ENCODE data around the gene SLC3A2.
"Not testable (repeated sequence)": the region's sequence is repeated elsewhere in the genome, so short reads cannot be mapped to it uniquely, and the experiment has no call there.

Gene SLC3A2

GRCh38 chr11:62852523-62853188 is 28.0 kb upstream of the SLC3A2 start:
- DNase-seq = no peak

DNA sequence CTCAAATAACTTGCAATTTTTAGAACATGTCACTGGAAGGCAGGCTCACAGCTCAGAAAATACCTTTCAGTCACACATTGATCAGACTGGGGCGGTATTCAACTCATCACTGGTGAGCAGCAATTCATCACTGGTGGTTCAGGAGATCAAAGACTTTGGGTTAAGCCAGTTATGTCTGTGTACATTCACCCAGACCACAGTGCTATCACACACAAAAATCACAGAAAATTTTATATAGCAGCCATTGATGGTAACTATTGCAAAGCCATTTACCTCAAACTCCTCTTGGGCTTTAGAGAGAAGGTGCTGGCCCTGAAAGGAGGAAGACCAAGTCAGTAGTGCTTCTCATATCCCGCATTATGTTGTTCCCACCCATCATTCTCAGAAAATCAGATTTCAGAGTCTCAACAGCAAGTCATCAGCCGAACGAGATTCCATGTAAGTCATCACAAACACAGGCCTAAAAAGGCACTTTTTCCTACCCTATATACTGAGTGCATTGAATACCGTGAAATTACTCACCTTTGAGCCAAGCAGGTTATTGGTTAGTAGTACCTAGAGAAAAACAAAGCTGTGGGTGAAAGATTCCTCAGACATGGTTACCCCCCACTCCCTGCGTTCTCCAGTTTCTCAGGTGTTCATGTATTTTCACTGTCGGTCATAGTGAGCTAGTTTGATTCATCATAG is 27.3 kb upstream of the SLC3A2 start:
- no peak for DNase-seq

DNA sequence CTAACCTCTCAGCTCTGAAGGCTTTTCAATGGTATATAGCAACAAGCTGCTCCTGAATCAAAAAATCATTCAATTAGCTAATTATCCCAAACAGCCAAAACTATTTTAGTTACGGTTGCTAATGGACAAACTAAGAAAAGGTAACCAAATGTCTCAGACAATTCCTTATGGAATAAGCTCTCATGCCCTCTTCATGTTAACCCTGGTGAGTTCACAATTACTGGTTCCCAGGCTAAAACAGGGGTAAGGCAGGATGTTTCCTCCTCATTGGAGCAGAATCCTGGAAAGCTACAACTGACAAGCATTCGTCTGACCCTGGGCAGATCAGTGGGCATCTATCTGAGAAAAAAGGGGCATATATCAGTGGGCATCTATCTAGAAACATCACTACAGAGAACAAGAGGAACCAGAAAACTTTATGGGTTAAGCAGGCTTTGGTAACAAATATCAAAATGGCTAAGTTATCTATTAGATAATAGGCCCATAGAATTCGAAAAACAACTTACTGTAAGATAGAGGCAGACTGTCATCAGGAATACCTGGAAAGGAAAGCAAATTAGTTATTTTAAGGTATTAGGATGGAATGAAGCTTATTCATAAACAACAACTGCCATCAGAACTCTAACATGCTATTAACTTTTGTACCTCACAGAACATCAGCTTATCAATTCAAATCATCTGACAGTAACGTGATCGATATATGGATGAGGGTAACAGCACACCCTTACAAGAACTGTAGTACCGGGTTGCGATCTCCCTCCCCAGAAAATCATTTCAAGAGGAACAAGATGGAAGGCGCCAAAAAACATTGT is 26.5 kb upstream of the SLC3A2 start:
- no peak for DNase-seq

- DNase-seq = no peak
Observed at GRCh38 chr11:62854825-62855570, 25.7 kb upstream of the SLC3A2 start.

GRCh38 chr11:62855571-62856332 is 24.9 kb upstream of the SLC3A2 start:
- peak; percentile 98 for DNase-seq

DNA sequence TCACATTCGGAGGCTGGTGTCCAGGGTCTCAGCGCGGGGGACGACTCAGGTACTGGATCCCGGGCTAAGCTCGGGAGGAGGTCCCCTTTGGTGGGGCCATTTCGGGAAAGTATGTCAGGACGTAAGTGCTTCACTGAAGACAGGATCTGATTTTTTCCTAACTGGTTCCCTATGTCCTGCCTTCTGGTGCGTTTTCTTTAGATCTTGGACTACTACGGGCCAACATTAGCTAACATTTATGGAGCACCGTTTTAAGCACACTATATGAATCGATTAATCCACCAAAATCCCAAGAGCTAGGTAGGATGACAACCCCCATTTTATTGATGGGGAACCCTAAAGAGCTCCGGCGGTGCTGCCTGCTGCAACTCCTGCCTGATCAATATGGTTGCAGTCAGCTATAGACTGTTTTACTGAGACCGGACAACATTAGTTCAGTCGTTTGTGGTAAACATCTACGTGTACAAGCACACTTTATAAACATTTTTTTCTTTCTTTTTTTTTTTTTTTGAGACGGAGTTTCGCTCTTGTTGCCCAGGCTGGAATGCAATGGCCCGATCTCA is 24.3 kb upstream of the SLC3A2 start:
- no peak for DNase-seq

DNA sequence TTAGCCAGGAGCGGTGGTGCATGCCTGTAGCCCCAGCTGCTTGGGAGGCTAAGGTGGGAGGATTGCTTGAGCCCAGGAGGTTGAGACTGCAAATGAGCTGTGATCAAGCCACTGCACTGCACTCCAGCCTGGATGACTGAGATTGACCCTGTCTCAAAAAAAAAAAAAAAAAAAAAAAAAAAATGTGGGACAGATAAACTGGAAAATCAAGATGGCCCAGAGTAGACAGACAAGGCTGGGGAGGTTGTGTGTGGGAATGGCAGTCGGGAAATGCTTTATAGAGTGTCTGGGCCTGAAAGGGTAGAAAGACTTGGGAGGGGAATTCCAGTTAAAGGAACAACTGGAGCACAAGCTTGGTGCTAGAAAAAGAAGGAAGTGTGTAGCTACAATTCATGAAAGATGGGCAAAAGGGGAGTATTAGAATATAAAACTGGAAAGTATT is 23.1 kb upstream of the SLC3A2 start:
- no peak for DNase-seq

- no peak for DNase-seq
Observed at GRCh38 chr11:62858201-62858600, 22.5 kb upstream of the SLC3A2 start.

GRCh38 chr11:62859281-62859703 is 21.4 kb upstream of the SLC3A2 start:
- DNase-seq = not testable (repeated sequence)

DNA sequence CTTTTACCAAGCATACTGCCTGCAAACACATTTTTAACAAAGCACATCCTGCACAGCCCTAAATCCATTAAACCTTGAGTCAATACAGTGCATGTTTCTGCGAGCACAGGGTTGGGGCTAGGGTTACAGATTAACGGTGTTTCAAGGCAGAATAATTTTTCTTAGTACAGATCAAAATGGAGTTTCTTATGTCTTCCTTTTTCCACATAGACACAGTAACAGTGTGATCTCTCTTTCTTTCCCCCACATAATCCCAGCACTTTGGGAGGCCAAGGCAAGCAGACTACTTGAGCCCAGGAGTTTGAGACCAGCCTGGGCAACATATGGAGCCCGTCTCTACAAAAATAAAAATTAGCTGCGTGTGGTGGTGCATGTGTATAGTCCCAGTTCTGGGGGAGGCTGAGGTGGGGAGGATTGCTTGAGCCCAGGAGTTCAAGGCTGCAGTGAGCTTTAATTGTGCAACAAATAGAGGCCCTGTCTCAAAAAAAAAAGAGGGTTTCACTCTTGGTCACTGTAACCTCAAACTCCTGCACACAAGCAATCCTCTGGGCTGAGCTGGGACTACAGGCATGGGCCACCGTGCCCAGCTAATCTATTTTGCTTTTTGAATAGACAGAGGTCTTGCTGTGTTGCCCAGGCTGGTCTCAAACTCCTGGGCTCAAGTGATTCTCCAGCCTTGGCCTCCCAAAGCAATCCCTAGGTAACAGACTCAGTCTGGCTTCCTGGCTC is 19.7 kb upstream of the SLC3A2 start:
- DNase-seq = no peak

DNA sequence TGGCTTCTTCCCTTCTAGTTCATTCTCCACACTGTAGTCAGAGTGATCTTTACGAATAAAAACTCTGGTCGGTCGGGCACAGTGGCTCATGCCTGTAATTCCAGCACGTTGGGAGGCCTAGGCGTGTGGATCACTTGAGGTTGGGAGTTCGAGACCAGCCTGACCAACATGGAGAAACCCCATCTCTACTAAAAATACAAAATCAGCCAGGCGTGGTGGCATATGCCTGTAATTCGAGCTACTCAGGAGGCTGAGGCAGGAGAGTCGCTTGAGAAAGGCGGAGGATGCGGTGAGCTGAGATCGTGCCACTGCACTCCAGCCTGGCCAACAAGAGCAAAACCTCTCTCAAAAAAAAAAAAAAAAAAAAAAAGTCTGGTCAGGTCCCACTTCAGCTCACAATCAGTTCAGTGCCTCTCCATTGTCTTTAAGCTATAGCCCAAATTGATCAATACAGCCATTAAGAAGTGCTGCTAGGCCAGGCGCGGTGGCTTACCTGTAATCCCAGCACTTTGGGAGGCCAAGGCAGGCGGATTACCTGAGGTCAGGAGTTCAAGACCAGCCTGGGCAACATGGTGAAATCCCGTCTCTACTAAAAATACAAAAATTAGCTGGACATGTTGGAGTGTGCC is 19.0 kb upstream of the SLC3A2 start:
- not testable (repeated sequence) for DNase-seq

DNA sequence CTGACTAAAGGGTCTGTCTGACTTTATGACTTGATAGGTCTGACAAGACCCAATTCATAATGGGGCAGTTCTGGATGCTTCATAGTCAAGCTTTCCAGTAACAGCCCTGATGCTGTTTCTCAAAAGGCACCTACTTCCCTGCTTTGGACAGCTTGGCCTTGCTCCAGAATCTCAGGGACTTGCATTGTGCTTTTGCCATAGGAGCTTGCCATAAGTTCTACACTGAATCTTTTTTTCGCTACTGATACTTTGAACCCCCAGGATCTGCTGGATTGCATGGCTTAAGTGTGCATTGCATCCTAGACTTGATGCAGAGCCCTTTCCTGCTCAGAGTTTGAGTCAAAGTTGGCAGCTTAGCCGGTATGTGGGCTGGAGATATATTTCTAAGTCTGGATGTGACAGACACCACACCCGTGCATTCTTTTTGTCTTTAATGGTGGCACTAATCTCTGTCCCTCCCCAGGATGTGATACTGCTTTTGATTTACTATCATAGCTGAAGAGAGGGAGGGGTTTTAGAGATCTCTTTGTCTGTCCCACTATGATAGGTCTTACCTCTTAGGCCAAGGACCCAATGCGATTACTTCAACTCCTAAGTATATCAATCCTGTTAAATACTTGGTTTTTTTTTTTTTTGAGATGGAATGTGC is 16.9 kb upstream of the SLC3A2 start:
- DNase-seq = no peak

DNA sequence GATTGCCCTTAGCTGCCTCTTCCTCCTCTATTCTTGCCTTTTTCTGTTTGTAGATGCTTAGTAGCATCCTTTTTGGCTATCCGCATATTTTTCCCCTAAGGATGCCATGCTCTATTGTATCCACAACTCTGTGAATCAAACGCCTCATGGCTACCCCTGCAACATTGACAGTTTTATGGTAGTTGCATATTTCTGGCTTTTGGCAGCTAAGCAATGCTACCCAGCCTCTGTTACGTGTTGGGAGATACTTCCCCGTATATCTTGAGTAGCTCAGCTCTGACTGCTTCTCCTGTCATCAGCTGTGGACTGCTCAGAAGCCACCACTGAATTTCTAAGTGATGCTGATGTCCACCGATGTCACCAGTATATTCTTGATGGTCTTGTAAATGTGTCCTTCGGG is 15.1 kb upstream of the SLC3A2 start:
- DNase-seq = no peak

DNA sequence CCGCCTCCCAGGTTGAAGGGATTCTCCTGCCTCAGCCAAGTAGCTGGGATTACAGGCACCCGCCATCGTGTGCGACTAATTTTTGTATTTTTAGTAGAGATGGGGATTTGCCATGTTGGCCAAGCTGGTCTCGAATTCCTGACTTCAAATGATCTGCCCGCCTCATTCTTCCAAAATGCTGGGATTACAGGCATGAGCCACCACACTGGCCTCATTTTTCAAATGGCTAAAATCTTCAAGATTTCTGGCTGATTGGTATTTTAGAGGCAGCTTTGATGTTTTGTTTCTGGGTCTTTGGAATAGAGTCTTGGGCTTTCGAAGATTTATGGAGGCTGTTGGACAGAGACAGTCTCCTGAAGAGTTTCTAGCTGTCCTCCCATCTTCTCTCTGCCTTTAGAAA is 5.8 kb upstream of the SLC3A2 start:
- DNase-seq = no peak

GRCh38 chr11:62875698-62876478 is 4.8 kb upstream of the SLC3A2 start:
- DNase-seq = no peak

DNA sequence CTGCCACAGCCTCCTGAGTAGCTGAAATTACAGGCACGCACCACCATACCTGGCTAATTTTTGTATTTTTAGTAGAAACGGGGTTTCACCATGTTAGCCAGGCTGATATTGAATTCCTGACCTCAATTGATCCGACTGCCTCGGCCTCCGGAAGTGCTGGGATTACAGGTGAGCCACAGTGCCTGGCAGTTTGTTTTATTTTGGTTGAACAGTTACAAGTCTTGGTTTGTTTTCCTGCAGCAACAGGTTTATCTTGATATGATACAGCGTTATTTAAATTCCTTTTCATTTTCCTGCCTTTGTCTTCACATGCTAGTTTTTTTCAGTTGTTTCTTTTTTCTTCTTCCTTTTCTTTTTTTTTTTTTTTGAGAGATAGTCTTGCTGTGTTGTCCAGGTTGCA is 4.0 kb upstream of the SLC3A2 start:
- DNase-seq = no peak

DNA sequence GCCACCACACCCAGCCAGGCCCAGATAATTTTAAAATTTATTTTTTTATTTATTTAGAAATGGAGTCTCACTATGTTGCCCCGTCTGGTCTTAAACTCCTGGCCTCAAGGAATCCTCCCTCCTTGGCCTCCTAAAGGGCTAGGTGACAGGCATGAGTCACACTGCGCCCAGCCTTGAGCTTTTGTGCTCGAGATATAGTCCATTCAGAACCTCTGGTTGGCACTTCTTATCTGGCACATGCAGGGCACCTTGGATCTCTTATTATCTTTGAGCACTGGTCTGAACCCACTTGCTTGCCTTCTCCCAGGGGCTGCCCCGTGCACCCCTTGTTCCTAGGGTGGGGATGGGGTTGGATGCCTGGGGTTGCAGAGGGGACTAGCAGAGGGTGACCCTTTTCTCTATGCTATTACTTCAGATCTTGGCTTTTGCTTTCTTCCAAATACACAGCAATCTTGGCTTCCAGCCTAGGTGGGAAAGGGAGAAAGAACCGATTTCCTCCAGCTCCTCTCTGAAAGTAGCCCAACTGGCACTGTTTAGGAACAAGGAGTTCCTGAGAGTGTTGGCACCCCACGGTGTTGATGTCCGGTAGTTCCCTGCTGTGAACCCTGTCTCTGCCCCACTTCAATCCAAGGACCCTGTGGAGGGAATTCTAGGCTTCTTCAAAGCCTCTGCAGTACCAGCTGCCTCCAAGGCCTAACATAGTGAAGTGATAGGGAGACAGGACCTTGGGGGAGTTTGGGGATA is 1.3 kb upstream of the SLC3A2 start:
- no peak for DNase-seq

- no peak for DNase-seq
Observed at GRCh38 chr11:62880231-62880802, 379 bp upstream of the SLC3A2 start.

All from CD4-positive, alpha-beta T cell treated with Interleukin-15 for 1 hour (primary cell).